Activated CD4-positive, alpha-beta memory T cell treated with anti-CD3 and anti-CD28 coated beads for 36 hours (primary cell): ENCODE data around the gene VASN. TPM values are rescaled to one million over a fixed set of nuclear protein-coding genes. Genes with fewer than 3 reads are reported as not detected.
"Not testable (repeated sequence)": the region's sequence is repeated elsewhere in the genome, so short reads cannot be mapped to it uniquely, and the experiment has no call there.

Source experiments
- CTCF ChIA-PET: fragments of 350-600 bp; sonication (Branson Sonifier 250); formaldehyde crosslinking; loops from one replicate; lab custom pipeline; 2021; ENCODE audit warnings: antibody characterized with exemption, inconsistent platforms; lab: Charles Lee
- POLR2A ChIA-PET: fragments of 350-600 bp; sonication (Branson Sonifier 250); formaldehyde crosslinking; loops from one replicate; lab custom pipeline; 2021; ENCODE audit warnings: antibody characterized with exemption; lab: Charles Lee
- DNase-seq: peaks from one replicate; pipeline ENCODE4 v3.0.0-alpha.2; 2020
- H3K27ac Mint-ChIP-seq: one replicate; pipeline ENCODE4 v1.8.0; 2021; ENCODE audit warnings: mixed read lengths
- H3K27me3 Mint-ChIP-seq: one replicate; pipeline ENCODE4 v1.8.0; 2021; ENCODE audit warnings: mixed read lengths
- H3K36me3 Mint-ChIP-seq: one replicate; pipeline ENCODE4 v1.8.0; 2021; ENCODE audit warnings: mixed read lengths
- H3K4me1 Mint-ChIP-seq: one replicate; pipeline ENCODE4 v1.8.0; 2021; ENCODE audit warnings: low read depth, mixed read lengths
- H3K4me3 Mint-ChIP-seq: one replicate; pipeline ENCODE4 v1.8.0; 2021; ENCODE audit warnings: mild to moderate bottlenecking, mixed read lengths
- H3K9me3 Mint-ChIP-seq: one replicate; pipeline ENCODE4 v1.8.0; 2021; ENCODE audit warnings: mixed read lengths
- intact Hi-C: fragments of 100-400 bp; cut with micrococcal nuclease; formaldehyde crosslinking; loops from one replicate; pipeline ENCODE4 v1.15.1; 2023
- total RNA-seq, 2 experiments: library from RNA; stranded (reverse); gene quantifications; one replicate each; pipeline ENCODE4 v1.2.3, GENCODE V29; 2021

Gene VASN
- total RNA-seq, 2 experiments from 2014 or later: 0.07 TPM; not detected in 1

DNA sequence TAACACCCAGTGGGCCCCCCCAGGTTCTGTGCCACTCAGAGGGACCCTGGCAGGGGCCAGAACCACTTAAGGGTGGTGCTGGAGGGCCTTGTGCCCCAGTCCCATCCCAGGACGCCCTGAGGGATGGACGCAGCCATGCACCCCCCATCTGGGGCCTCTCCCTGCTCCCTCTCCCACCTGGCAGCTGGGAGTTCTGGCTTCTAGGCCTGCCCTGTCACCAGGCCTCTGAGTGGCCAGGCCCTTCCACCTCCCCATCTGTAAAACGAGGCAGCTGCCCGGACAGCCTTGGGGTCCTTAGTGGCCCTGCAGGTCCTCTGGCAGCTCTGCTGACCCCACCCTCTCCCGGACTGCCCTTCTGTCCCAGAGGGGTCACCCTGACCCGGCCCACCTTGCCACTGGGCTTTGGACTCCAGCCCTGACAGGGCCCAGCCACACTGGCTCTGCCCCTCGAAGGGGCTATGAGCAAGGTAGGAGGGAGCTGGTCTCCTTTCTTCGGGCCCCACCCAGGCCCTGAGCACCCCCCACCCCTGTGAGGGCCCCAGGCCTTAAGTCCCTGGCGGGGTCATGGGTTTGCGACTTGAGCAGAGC is 32.8 kb upstream of the VASN start:
- POLR2A ChIA-PET: no interaction called here
- Mint-ChIP-seq H3K4me3 (no peak overlapping the region), H3K27me3 (no peaks in the 10 kb centered on the region), H3K36me3 (peaks cover 1% of the 10 kb centered on the region), H3K4me1 (peaks cover 6% of the 10 kb centered on the region), H3K9me3 (no peaks in the 10 kb centered on the region), H3K27ac (no peak overlapping the region)
- intact Hi-C loops: no loop called here
- DNase-seq: no peak
- CTCF ChIA-PET: interaction anchor here (1.4 kb wide), 1 partner anchor 85 kb away, joined by 5 read pairs; no protein-coding TSS in a partner anchor

DNA sequence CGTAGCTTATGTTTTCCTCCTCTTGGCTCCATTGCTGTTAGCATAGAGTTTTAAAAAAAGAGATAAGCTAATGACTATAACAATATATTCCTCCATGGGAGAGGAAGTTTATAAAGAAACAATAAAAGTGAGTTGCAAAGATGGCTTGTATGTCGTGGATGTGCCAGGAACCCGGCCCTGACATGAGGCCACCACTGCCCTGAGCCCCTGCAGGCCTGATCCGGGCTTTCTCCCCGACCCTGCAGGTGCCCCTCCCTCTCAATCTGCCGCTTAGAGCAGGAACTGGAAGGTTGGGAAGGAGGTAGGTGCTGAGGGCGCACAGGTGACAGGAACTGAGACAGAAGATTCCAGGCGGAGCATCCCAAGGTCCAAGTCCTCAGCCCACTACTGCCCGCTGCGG is 32.2 kb upstream of the VASN start:
- DNase-seq: no peak
- ChIA-PET CTCF (no interaction called here), POLR2A (no interaction called here)
- Mint-ChIP-seq H3K27ac (no peak overlapping the region), H3K9me3 (no peaks in the 10 kb centered on the region), H3K36me3 (peaks cover 1% of the 10 kb centered on the region), H3K4me1 (peaks cover 8% of the 10 kb centered on the region), H3K27me3 (no peaks in the 10 kb centered on the region), H3K4me3 (no peak overlapping the region)
- intact Hi-C loops: no loop called here

- no peak overlapping the region for H3K4me3 Mint-ChIP-seq
- ChIA-PET CTCF (interaction anchor here (1.2 to 1.4 kb wide), 2 partner anchors 10 to 19 kb away, joined by 3 to 5 read pairs; no protein-coding TSS in a partner anchor), POLR2A (no interaction called here)
- H3K4me1 Mint-ChIP-seq: peaks cover 10% of the 10 kb centered on the region
- no peaks in the 10 kb centered on the region for H3K9me3 Mint-ChIP-seq
- H3K27ac Mint-ChIP-seq: no peak overlapping the region
- peaks cover 1% of the 10 kb centered on the region for H3K36me3 Mint-ChIP-seq
- intact Hi-C loops: no loop called here
- no peaks in the 10 kb centered on the region for H3K27me3 Mint-ChIP-seq
- no peak for DNase-seq
These were observed 31.7 kb upstream of the VASN start for GRCh38 chr16:4339909-4340308.

DNA sequence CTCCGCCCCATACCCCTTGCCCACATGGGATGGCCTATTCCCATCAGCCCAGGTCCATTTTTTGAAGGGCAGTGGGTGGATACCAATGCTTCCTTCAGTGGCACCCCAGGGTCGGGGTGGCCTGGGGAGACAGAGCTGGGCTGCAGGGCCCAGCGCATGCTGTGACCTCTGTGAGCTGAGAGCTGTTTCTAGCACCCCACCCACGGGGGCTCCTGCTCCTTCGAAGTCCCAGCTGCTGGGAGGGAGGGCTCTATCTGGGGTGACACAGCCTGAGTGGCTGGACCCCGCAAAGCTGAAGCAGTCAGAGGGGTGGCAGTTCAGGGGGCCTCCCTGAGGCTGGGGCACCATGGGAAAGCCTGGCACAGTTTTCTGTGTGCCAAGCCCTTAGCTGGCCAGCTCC is 31.2 kb upstream of the VASN start:
- no peak overlapping the region for H3K4me3 Mint-ChIP-seq
- peaks cover 1% of the 10 kb centered on the region for H3K36me3 Mint-ChIP-seq
- H3K27me3 Mint-ChIP-seq: no peaks in the 10 kb centered on the region
- DNase-seq: no peak
- intact Hi-C loops: no loop called here
- ChIA-PET CTCF (interaction anchor here (1.2 to 1.4 kb wide), 2 partner anchors 10 to 19 kb away, joined by 3 to 5 read pairs; no protein-coding TSS in a partner anchor), POLR2A (no interaction called here)
- no peaks in the 10 kb centered on the region for H3K9me3 Mint-ChIP-seq
- H3K27ac Mint-ChIP-seq: no peak overlapping the region
- peaks cover 10% of the 10 kb centered on the region for H3K4me1 Mint-ChIP-seq

DNA sequence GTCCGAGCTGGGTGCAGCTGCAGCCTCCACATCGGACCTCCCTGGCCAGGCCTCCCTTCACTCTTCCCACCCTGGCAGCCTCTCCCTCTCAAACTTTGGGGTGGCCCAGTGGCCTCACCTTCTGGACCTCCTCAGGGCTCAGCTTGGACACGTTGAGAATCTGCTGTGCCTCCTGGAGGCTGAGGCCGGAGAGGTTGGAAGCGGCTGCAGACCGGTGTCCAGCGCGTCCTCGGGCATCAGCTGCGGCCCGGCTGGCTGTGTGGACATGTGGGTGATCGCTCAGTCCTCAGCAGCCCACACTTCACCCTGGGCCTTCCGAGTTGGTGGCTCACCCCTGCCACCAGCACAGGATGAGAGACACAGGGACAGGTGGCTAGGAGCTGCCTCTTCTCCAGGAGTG is 30.4 kb upstream of the VASN start:
- no peaks in the 10 kb centered on the region for H3K9me3 Mint-ChIP-seq
- H3K4me1 Mint-ChIP-seq: peaks cover 11% of the 10 kb centered on the region
- H3K4me3 Mint-ChIP-seq: no peak overlapping the region
- ChIA-PET CTCF (interaction anchor here (0.8 to 1.4 kb wide), 5 partner anchors 10 to 64 kb away, joined by 3 to 6 read pairs (median 3); no protein-coding TSS in a partner anchor), POLR2A (no interaction called here)
- DNase-seq: no peak
- H3K27me3 Mint-ChIP-seq: no peaks in the 10 kb centered on the region
- intact Hi-C loops: no loop called here
- H3K36me3 Mint-ChIP-seq: peaks cover 1% of the 10 kb centered on the region
- H3K27ac Mint-ChIP-seq: no peak overlapping the region

- no peaks in the 10 kb centered on the region for H3K27me3 Mint-ChIP-seq
- H3K36me3 Mint-ChIP-seq: peaks cover 1% of the 10 kb centered on the region
- DNase-seq: no peak
- intact Hi-C loops: no loop called here
- ChIA-PET CTCF (interaction anchor here (2.2 kb wide), 1 partner anchor 13 kb away, joined by 5 read pairs; no protein-coding TSS in a partner anchor), POLR2A (no interaction called here)
- peaks cover 20% of the 10 kb centered on the region for H3K4me1 Mint-ChIP-seq
- H3K27ac Mint-ChIP-seq: no peak overlapping the region
- no peaks in the 10 kb centered on the region for H3K9me3 Mint-ChIP-seq
- no peak overlapping the region for H3K4me3 Mint-ChIP-seq
These were observed 28.5 kb upstream of the VASN start for GRCh38 chr16:4342866-4343744.

DNA sequence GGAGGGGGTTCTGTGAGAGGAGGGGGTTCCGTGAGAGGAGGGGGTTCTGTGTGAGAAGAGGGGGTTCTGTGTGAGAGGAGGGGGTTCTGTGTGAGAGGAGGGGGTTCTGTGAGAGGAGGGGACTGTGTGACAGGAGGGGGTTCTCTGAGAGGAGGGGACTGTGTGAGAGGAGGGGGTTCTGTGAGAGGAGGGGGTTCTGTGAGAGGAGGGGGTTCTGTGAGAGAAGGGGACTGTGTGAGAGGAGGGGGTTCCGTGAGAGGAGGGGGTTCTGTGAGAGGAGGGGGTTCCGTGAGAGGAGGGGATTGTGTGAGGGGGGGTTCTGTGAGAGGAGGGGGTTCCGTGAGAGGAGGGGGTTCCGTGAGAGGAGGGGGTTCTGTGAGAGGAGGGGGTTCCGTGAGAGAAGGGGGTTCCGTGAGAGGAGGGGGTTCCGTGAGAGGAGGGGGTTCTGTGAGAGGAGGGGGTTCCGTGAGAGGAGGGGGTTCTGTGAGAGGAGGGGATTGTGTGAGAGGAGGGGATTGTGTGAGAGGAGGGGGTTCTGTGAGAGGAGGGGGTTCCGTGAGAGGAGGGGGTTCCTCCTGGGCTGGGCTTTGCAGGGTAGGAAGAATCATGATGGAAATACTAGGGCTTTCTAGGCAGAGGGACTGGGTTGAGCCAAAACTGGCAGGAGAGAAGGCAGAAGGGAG is 27.2 kb upstream of the VASN start:
- intact Hi-C loops, H3K4me3 Mint-ChIP-seq, H3K36me3 Mint-ChIP-seq, H3K27me3 Mint-ChIP-seq, POLR2A ChIA-PET, H3K9me3 Mint-ChIP-seq, DNase-seq, H3K27ac Mint-ChIP-seq: not testable (repeated sequence)
- CTCF ChIA-PET: interaction anchor here (2.2 kb wide), 1 partner anchor 14 kb away, joined by 5 read pairs; no protein-coding TSS in a partner anchor
- peaks cover 25% of the 10 kb centered on the region for H3K4me1 Mint-ChIP-seq

DNA sequence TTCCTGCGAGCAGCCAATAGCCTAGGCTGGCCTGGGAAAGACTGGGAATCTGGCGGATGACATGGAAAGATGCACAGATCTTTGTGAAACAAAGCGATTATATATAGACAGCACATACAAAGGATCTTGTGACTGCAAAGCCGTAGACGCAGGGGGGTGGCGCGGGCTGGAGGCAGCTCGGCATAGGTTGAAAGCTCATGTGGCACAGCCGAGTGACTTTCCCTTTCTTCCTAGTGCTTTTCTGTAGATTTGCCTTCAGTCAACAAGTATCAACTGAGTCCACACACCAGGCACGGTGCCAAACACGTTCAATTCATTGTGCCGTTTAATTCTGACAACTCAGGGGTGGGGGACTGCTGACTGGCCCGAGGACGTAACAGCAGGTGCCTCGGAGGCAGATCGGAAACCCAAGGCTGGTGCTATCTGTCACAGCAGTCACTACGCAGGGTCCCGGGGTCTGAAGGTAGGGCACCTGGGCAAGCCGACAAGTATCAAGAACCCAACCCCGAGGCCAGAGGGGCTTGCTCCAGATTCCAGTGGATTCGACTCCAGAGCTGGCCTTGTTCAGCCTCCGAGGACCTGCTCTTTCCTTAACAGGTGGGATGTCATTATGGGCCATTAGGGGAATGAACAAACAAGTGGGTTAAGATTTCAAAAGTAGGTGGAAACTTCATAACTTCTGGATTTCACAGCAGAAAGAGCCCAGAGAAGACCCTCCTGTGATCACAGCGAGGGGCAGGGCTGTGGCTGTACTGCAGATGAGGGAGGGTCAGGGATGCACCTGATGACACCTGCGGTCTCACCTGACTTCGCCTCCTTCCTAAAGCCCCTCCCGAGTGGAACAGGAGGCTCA is 26.4 kb upstream of the VASN start:
- H3K27me3 Mint-ChIP-seq: no peaks in the 10 kb centered on the region
- ChIA-PET CTCF (interaction anchor here (1.5 to 2.1 kb wide), 2 partner anchors 13 to 56 kb away, joined by 4 to 5 read pairs; no protein-coding TSS in a partner anchor), POLR2A (interaction anchor here (0.6 kb wide), 1 partner anchor 125 kb away, joined by 4 read pairs; no protein-coding TSS in a partner anchor)
- H3K36me3 Mint-ChIP-seq: peaks cover 1% of the 10 kb centered on the region
- H3K27ac Mint-ChIP-seq: no peak overlapping the region
- H3K4me1 Mint-ChIP-seq: peaks cover 30% of the 10 kb centered on the region
- intact Hi-C loops: no loop called here
- no peak for DNase-seq
- no peak overlapping the region for H3K4me3 Mint-ChIP-seq
- H3K9me3 Mint-ChIP-seq: no peaks in the 10 kb centered on the region

DNA sequence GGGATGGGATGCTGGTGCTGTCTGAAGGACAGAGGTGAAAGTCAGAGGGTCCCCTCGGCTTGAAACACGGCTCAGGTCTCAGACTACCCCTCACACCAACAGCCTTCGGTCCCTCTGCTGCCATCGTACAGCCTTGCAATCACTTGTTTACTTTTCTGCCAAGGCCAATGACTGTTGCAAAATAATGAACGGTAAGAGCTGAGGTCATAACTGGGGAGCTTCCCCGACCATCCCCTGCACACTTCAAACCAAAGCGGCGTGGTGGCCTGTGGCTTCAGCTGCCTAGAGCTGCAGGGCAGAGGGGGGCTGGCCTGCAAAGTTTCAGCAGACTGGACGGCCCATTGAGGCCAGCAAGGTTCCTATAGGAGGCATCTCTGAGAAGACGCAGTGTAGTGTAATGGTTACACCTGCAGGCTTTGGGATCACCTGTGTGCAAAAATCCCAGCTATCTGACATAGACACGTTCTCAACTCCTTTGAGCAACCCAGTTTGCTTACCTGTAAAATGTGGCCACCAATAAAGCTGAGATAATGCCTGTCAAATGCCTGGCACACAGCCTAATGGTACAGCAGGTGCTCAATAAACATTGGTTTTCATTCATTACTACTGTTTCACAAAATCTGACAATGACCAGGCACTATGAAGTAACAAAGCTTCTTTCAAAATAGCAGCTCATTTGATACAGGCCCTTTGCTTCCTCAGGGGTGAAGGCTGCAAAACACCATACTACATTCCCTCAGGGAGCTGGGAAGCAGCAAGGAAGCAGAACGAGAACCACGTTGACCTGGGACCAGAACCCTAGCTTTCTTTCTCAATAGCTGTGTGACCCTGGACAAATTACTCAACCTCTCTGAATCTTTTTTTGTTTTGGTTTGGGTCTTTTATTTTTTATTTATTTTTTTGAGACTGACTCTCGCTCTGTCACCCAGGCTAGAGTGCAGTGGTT is 25.5 kb upstream of the VASN start:
- CTCF ChIA-PET: interaction anchor here (0.6 to 2.1 kb wide), 6 partner anchors 14 to 204 kb away, joined by 3 to 5 read pairs (median 4); no protein-coding TSS in a partner anchor
- DNase-seq: no peak
- intact Hi-C loops: no loop called here
- Mint-ChIP-seq H3K4me1 (peaks cover 30% of the 10 kb centered on the region), H3K27ac (no peak overlapping the region), H3K27me3 (no peaks in the 10 kb centered on the region), H3K9me3 (no peaks in the 10 kb centered on the region), H3K4me3 (no peak overlapping the region), H3K36me3 (peaks cover 2% of the 10 kb centered on the region)
- POLR2A ChIA-PET: interaction anchor here (0.6 kb wide), 1 partner anchor 124 kb away, joined by 4 read pairs; no protein-coding TSS in a partner anchor

DNA sequence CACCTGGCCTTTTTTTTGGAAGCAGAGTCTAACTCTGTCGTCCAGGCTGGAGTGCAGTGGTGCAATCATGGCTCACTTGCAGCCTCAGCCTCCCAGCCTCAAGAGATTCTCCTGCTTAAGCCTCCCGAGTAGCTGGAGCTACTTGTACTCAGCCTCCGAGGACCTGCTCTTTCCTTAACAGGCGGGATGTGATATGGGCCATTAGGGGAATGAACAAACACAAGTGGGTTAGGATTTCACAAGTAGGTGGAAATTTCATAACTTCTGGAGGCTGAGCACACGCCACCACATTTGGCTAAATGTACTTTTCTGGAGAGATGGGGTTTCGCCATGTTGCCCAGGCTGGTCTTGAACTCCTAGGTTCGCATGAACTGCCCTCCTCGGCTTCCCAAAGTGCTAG is 24.6 kb upstream of the VASN start:
- Mint-ChIP-seq H3K27ac (no peak overlapping the region), H3K27me3 (no peaks in the 10 kb centered on the region)
- no peak for DNase-seq

More for the DNA sequence above, 24.6 kb upstream of the VASN start:
- peaks cover 3% of the 10 kb centered on the region for H3K36me3 Mint-ChIP-seq
- intact Hi-C loops: no loop called here
- H3K4me3 Mint-ChIP-seq: no peak overlapping the region
- CTCF ChIA-PET: interaction anchor here (0.6 to 2.1 kb wide), 7 partner anchors 12 to 203 kb away, joined by 3 to 5 read pairs (median 3); no protein-coding TSS in a partner anchor
- H3K9me3 Mint-ChIP-seq: no peaks in the 10 kb centered on the region
- H3K4me1 Mint-ChIP-seq: peaks cover 39% of the 10 kb centered on the region
- POLR2A ChIA-PET: interaction anchor here (0.6 kb wide), 1 partner anchor 159 kb away, joined by 3 read pairs; no protein-coding TSS in a partner anchor
